CD4-positive, alpha-beta T cell treated with Interleukin-4 for 4 hours (primary cell): ENCODE data around the gene KPNA6.
A peak's percentile ranks its signal among the peaks of the same experiment; 100 is the strongest.

Experiments used
- DNase-seq: peaks from one replicate; pipeline ENCODE4 v3.0.0-alpha.2; 2020

The KPNA6 gene

GRCh38 chr1:32221581-32221979 is 113.7 kb downstream of the KPNA6 start:
- DNase-seq, result no peak

- peak; percentile 92 for DNase-seq
These were observed 114.3 kb downstream of the KPNA6 start, which contains the start of the genes EIF3I and TMEM234 for GRCh38 chr1:32221980-32222755. EIF3I (plus strand) TSS chr1:32222407; CDS start chr1:32222442, 35 bp downstream. TMEM234 (minus strand) TSS chr1:32222353; CDS start chr1:32222322, 31 bp downstream.

GRCh38 chr1:32223683-32224082 is 115.8 kb downstream of the KPNA6 start:
- DNase-seq, result no peak

GRCh38 chr1:32224285-32224684 is 116.4 kb downstream of the KPNA6 start:
- DNase-seq, result no peak
